Mucosa of descending colon (tissue), 3 donors: ENCODE measurements around the gene DCC. TPM values are rescaled to one million over a fixed set of nuclear protein-coding genes. Genes with fewer than 3 reads are reported as not detected.
A peak's percentile ranks its signal among the peaks of the same experiment; 100 is the strongest.

Experiments used
- ATAC-seq: fragments of 200-7000 bp; cut with Tn5 transposase; one replicate; pipeline ENCODE4 v1.9.1; 2020; ENCODE audit warnings: mild to moderate bottlenecking, moderate library complexity
- DNase-seq, 3 donors: peaks; one replicate each; pipeline ENCODE4 v3.0.0-alpha.2; 2020
- H3K36me3 ChIP-seq: fragments of 200-600 bp; one replicate; pipeline ENCODE4 v1.8.0; 2021; ENCODE audit warnings: low read depth, mild to moderate bottlenecking
- H3K4me1 ChIP-seq: fragments of 200-600 bp; one replicate; pipeline ENCODE4 v1.8.0; 2021; ENCODE audit warnings: low read depth, mild to moderate bottlenecking
- H3K4me3 ChIP-seq: fragments of 200-600 bp; one replicate; pipeline ENCODE4 v1.8.0; 2021; ENCODE audit warnings: mild to moderate bottlenecking
- H3K9me3 ChIP-seq: fragments of 200-600 bp; one replicate; pipeline ENCODE4 v1.8.0; 2021; ENCODE audit warnings: mild to moderate bottlenecking
- intact Hi-C, 2 donors: fragments of 100-400 bp; cut with DNase I in 1 of 2; cut with micrococcal nuclease in 1 of 2; formaldehyde crosslinking; loops; one replicate each; pipeline versions ENCODE4 v1.11.0 to v1.11.1; 2022; cut with DNase I, micrococcal nuclease
- total RNA-seq, 3 donors: library from RNA; stranded (reverse); fragmentation: NEBNext Ultra II Directional in 2 of 3; extraction: Animal tissue kit (Norgen Biotek cat#: 25700) in 2 of 3; gene quantifications; one replicate each; pipeline versions ENCODE4 v1.2.1 to v1.2.4, GENCODE V29; 2021 to 2023
- TF ChIP-seq, protein P1 (sequence below): fragments of 200-600 bp; IDR thresholded peaks from one replicate; pipeline ENCODE4 v1.8.0; 2022; ENCODE audit warnings: antibody characterized with exemption, mild to moderate bottlenecking
- donor health status: DM: no; HTN: no; CAD: no; lungs with moderate emphysema.
- donor health status: DM: no; HTN: no; CAD: no.
- donor health status: DM: no; HTN: yes; CAD: no.

Gene DCC
- total RNA-seq, 3 donors from 2014 or later = 0.26 to 1.3 (median 0.34) TPM

DNA sequence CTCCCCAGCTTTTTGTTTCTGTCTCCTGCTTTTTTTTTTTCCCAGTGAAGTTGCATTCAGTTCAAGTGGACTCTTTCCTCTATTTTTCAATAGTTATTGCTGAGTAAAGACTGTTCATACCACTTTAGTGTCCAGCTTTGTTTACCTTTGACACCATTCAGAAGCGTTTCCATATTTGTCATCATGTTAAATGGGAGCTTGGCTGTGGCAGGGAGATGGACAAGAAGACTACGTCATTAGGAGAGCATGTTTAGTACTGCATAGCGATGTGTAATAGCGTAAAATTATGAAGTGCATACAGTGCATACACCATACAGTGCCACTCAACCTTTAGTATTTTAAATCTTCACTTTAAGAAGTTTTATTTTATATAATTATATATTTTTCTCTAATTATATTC lies 655.9 kb downstream of the DCC start:
- DNase-seq (no peak), ATAC-seq (no peak)
- Histone ChIP-seq H3K4me1 (no peaks in the 10 kb centered on the region), H3K9me3 (no peaks in the 10 kb centered on the region), H3K4me3 (no peak overlapping the region), H3K36me3 (no peaks in the 10 kb centered on the region)
- TF ChIP-seq, protein P1, sequence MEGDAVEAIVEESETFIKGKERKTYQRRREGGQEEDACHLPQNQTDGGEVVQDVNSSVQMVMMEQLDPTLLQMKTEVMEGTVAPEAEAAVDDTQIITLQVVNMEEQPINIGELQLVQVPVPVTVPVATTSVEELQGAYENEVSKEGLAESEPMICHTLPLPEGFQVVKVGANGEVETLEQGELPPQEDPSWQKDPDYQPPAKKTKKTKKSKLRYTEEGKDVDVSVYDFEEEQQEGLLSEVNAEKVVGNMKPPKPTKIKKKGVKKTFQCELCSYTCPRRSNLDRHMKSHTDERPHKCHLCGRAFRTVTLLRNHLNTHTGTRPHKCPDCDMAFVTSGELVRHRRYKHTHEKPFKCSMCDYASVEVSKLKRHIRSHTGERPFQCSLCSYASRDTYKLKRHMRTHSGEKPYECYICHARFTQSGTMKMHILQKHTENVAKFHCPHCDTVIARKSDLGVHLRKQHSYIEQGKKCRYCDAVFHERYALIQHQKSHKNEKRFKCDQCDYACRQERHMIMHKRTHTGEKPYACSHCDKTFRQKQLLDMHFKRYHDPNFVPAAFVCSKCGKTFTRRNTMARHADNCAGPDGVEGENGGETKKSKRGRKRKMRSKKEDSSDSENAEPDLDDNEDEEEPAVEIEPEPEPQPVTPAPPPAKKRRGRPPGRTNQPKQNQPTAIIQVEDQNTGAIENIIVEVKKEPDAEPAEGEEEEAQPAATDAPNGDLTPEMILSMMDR = no peak
- intact Hi-C loops = no loop called here

DNA sequence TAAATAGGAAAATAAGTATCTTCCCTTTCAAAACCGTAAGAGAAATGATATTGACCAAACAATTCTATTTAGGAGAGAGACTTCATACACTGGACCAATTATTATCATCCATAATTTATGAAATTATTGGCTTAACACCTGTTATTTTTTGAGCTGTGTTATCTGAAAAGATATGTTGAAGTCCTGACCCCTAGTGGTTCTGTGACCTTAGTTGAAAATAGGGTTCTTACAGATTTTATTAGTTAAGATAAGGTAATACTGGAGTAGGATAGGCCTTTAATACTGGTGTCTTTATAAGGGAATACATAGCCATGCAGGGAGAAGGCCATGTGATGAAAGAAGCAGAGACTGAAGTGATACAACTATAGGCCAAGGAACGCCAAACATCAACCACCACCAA lies 659.6 kb downstream of the DCC start:
- H3K4me3 ChIP-seq = no peak overlapping the region
- H3K36me3 ChIP-seq = no peaks in the 10 kb centered on the region
- TF ChIP-seq, protein P1 = no peak
- intact Hi-C loops = no loop called here
- no peaks in the 10 kb centered on the region for H3K4me1 ChIP-seq
- no peaks in the 10 kb centered on the region for H3K9me3 ChIP-seq
- ATAC-seq (no peak), DNase-seq (no peak)

GRCh38 chr18:53004798-53005197 lies 664.8 kb downstream of the DCC start:
- intact Hi-C loops = no loop called here
- H3K4me1 ChIP-seq = no peaks in the 10 kb centered on the region
- H3K4me3 ChIP-seq = no peak overlapping the region
- no peaks in the 10 kb centered on the region for H3K36me3 ChIP-seq
- H3K9me3 ChIP-seq = no peaks in the 10 kb centered on the region
- DNase-seq (no peak), ATAC-seq (no peak)
- TF ChIP-seq, protein P1 = no peak

DNA sequence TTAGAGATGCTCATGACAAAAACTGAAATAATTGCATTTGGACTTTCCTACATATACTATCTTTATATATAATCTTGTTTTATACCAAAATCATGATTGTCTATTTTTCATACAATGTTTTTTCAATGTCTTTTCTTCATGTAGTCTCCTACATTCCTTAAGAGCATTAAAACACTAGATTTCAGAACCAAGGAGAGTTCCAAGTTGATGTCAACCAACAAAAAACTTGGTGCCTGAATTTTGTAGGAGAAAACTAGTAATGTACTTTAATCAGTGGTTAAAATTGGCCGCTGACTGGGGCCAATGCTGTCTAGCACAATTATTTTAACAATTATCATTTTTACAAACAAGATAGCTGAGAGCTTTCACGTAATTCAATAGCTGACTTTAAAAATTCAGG lies 678.8 kb downstream of the DCC start:
- intact Hi-C loops = no loop called here
- H3K4me3 ChIP-seq = no peak overlapping the region
- DNase-seq (no peak), ATAC-seq (no peak)
- no peaks in the 10 kb centered on the region for H3K36me3 ChIP-seq
- TF ChIP-seq, protein P1 = no peak
- no peaks in the 10 kb centered on the region for H3K4me1 ChIP-seq
- no peaks in the 10 kb centered on the region for H3K9me3 ChIP-seq

DNA sequence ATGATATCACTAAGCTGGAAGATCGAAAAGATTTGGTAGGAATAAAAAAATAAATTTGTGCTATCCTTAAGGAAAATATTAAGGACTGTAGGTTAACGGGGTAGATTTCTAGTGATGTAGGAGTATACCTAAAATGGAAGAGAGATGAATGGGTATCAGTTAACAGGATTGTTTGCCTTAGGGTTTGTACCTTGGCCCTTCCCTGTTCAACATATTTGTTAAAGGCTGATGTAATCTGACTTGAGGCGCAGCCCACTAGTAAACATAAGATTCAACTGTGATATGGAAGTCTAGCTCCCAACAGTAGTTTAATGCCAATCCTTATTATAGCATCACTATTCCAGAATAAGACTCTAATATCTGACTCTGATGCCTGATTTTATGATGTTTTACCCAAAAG lies 685.2 kb downstream of the DCC start:
- no peaks in the 10 kb centered on the region for H3K9me3 ChIP-seq
- peak in 1 of 3 donors; percentile 2 for DNase-seq
- intact Hi-C loops = no loop called here
- TF ChIP-seq, protein P1 = no peak
- no peaks in the 10 kb centered on the region for H3K4me1 ChIP-seq
- H3K36me3 ChIP-seq = no peaks in the 10 kb centered on the region
- no peak overlapping the region for H3K4me3 ChIP-seq
- peak; percentile 67 for ATAC-seq

DNA sequence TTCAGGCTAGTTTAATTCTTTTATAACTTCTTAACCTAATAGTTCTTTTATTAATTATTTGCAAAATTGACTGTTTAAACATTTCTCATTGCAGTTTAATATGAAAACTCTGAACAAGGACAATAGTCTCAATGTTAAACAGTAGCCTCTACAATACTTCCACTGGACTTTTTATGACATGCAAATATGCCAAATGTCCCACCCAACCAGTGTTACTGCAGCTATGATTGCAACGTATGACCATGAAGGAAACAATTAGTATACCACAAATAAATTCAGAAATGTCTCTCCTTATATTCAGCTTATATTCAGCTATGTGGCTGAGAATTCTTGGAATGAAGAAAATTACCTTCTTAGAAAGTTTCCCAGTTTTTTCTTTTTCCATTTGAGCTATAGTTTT lies 688.6 kb downstream of the DCC start:
- H3K9me3 ChIP-seq = no peaks in the 10 kb centered on the region
- TF ChIP-seq, protein P1 = no peak
- intact Hi-C loops = no loop called here
- H3K4me1 ChIP-seq = no peaks in the 10 kb centered on the region
- no peak overlapping the region for H3K4me3 ChIP-seq
- no peaks in the 10 kb centered on the region for H3K36me3 ChIP-seq
- ATAC-seq (no peak), DNase-seq (peak in 1 of 3 donors; percentile 3)
